Loucy (cell line): ENCODE data around the gene TMEM132E.

Experiments used
- H2AFZ ChIP-seq: fragments of 200-600 bp; sonication (generic); 2 replicates; pipeline ENCODE4 v1.6.0; 2016; ENCODE audit warnings: antibody characterized with exemption, mild to moderate bottlenecking, low read length, moderate library complexity
- H3F3A ChIP-seq: fragments of 200-600 bp; 2 replicates; pipeline ENCODE4 v1.6.0; 2016; ENCODE audit warnings: antibody characterized with exemption, low read depth, mild to moderate bottlenecking
- H3K27me3 ChIP-seq: fragments of 200-600 bp; sonication (generic); 2 replicates; pipeline ENCODE4 v1.6.1; 2014; ENCODE audit warnings: low read length, mild to moderate bottlenecking; ENCODE audit not compliant: insufficient read depth, poor library complexity, severe bottlenecking
- H3K36me3 ChIP-seq: fragments of 200-600 bp; sonication (generic); 2 replicates; pipeline ENCODE4 v1.6.1; 2016; ENCODE audit warnings: low read length; ENCODE audit not compliant: insufficient read depth
- H3K4me1 ChIP-seq: fragments of 200-600 bp; sonication (generic); 2 replicates; pipeline ENCODE4 v1.5.1; 2014; ENCODE audit warnings: low read length, mild to moderate bottlenecking; ENCODE audit not compliant: insufficient read depth, poor library complexity, severe bottlenecking
- H3K4me2 ChIP-seq: fragments of 200-600 bp; sonication (generic); 2 replicates; pipeline ENCODE4 v1.6.0; 2014; ENCODE audit warnings: antibody characterized with exemption, low read length, low read depth, mild to moderate bottlenecking; ENCODE audit not compliant: poor library complexity, severe bottlenecking
- H3K4me3 ChIP-seq: fragments of 200-600 bp; sonication (generic); 2 replicates; pipeline ENCODE4 v1.5.1; 2014; ENCODE audit warnings: low read length, mild to moderate bottlenecking, mixed read lengths; ENCODE audit not compliant: poor library complexity, severe bottlenecking
- H3K79me2 ChIP-seq: fragments of 200-600 bp; sonication (generic); 2 replicates; pipeline ENCODE4 v1.6.1; 2014; ENCODE audit warnings: low read length; ENCODE audit not compliant: insufficient read depth
- H3K9ac ChIP-seq: fragments of 200-600 bp; sonication (generic); 2 replicates; pipeline ENCODE4 v1.6.0; 2014; ENCODE audit warnings: mild to moderate bottlenecking, low read depth, low read length, moderate library complexity; ENCODE audit not compliant: poor library complexity, severe bottlenecking
- H3K9me2 ChIP-seq: fragments of 200-600 bp; sonication (generic); replicated peaks from 2 replicates; pipeline ENCODE4 v1.6.1; 2016; ENCODE audit warnings: low read depth, low read length, mixed read lengths
- H3K9me3 ChIP-seq: fragments of 200-600 bp; sonication (generic); 2 replicates; pipeline ENCODE4 v1.6.1; 2014; ENCODE audit warnings: mild to moderate bottlenecking, antibody characterized with exemption, low read length, low read depth; ENCODE audit not compliant: insufficient read depth
- H4K20me1 ChIP-seq: fragments of 200-600 bp; sonication (generic); 2 replicates; pipeline ENCODE4 v1.6.0; 2014; ENCODE audit warnings: antibody characterized with exemption, low read length, mild to moderate bottlenecking; ENCODE audit not compliant: insufficient read depth, poor library complexity, severe bottlenecking
- CTCF ChIP-seq: fragments of 200-600 bp; sonication (generic); conservative IDR thresholded peaks from 2 replicates; pipeline ENCODE4 v1.5.1; 2014; ENCODE audit warnings: mild to moderate bottlenecking, antibody characterized with exemption, low read length
- EZH2phosphoT487 ChIP-seq: fragments of 200-600 bp; IDR thresholded peaks from 2 replicates; pipeline ENCODE4 v1.6.1; 2018; ENCODE audit warnings: antibody characterized with exemption, mild to moderate bottlenecking, moderate library complexity, borderline replicate concordance

TMEM132E gene

DNA sequence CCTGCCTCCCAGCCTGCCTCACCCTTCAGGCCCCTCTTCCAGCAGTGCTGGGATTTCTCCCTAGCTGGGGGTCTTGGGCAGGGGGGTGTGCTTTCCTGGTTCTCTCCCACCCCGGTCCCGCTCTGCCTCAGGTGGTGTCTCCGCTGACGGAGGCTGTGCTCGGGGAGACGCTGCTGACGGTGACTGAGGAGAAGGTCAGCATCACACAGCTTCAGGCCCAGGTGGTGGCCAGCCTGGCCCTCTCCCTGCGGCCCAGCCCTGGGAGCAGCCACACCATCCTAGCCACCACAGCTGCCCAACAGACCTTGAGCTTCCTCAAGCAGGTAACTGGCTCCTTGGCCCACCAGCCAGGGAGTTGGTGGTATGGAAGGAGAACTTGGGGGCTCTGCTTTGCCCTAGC lies 56.5 kb downstream of the TMEM132E start:
- H3K9ac ChIP-seq, result peak overlapping the region; percentile 84
- peaks cover 20% of the 10 kb centered on the region for H3K79me2 ChIP-seq
- H3K4me2 ChIP-seq, result peak overlapping the region; percentile 88
- H4K20me1 ChIP-seq, result no peaks in the 10 kb centered on the region
- H3F3A ChIP-seq, result no peaks in the 10 kb centered on the region
- no peaks in the 10 kb centered on the region for H3K9me2 ChIP-seq
- H3K27me3 ChIP-seq, result no peaks in the 10 kb centered on the region
- TF ChIP-seq CTCF, result no peak
- no peak for TF ChIP-seq EZH2phosphoT487
- H3K9me3 ChIP-seq, result no peaks in the 10 kb centered on the region
- H3K4me3 ChIP-seq, result peak overlapping the region; percentile 90
- no peak overlapping the region for H2AFZ ChIP-seq
- H3K36me3 ChIP-seq, result no peaks in the 10 kb centered on the region
- peaks cover 28% of the 10 kb centered on the region for H3K4me1 ChIP-seq

- Histone ChIP-seq H3K4me2 (peak overlapping the region; percentile 88), H3K27me3 (no peaks in the 10 kb centered on the region)
- TF ChIP-seq EZH2phosphoT487, result no peak
- TF ChIP-seq CTCF, result no peak
Measured at GRCh38 chr17:34637041-34637547, 57.7 kb downstream of the TMEM132E start.

DNA sequence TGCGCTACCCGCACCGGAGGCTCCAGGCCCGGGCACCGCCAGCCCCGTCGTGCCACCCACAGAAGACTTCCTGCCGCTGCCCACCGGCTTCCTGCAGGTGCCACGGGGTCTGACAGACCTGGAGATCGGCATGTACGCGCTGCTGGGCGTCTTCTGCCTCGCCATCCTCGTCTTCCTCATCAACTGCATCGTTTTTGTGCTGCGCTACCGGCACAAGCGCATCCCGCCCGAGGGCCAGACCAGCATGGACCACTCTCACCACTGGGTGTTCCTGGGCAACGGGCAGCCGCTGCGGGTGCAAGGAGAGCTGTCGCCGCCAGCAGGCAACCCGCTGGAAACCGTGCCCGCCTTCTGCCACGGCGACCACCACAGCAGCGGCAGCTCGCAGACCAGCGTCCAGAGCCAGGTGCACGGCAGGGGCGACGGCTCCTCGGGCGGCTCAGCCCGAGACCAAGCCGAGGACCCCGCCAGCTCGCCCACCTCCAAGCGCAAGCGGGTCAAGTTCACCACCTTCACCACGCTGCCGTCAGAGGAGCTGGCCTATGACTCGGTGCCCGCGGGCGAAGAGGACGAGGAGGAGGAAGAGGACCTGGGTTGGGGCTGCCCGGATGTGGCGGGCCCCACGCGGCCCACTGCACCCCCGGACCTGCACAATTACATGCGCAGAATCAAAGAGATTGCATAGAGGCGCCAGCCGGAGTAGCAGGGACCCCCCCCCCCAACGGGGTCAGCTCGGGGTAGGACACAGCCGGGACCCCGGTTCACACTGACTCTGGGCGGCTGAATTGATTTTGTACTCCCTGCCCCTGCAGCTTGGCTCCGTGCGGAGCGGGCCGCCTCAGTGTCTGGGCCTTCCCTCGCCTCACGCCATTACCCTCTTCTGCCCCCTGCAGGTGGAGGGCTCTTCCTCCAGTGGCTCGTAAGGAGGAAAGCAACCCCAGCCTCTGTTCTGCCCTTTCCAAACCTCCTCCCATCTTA lies 58.5 kb downstream of the TMEM132E start:
- Histone ChIP-seq H2AFZ (peak overlapping the region; percentile 89), H3K27me3 (no peaks in the 10 kb centered on the region)

More at GRCh38 chr17:34637041-34637547, 57.7 kb downstream of the TMEM132E start:
- Histone ChIP-seq H3K9me2 (no peaks in the 10 kb centered on the region), H2AFZ (peak overlapping the region; percentile 89), H3F3A (no peaks in the 10 kb centered on the region), H4K20me1 (no peaks in the 10 kb centered on the region), H3K4me1 (peaks cover 28% of the 10 kb centered on the region), H3K79me2 (peaks cover 20% of the 10 kb centered on the region), H3K36me3 (no peaks in the 10 kb centered on the region), H3K4me3 (peak overlapping the region; percentile 90), H3K9ac (peak overlapping the region; percentile 84), H3K9me3 (no peaks in the 10 kb centered on the region)

More for the DNA sequence above, 58.5 kb downstream of the TMEM132E start:
- H3K79me2 ChIP-seq, result peaks cover 20% of the 10 kb centered on the region
- H3K4me3 ChIP-seq, result peak overlapping the region; percentile 90
- H3K36me3 ChIP-seq, result no peaks in the 10 kb centered on the region
- peak overlapping the region; percentile 88 for H3K4me2 ChIP-seq
- H3F3A ChIP-seq, result no peaks in the 10 kb centered on the region
- no peaks in the 10 kb centered on the region for H4K20me1 ChIP-seq
- TF ChIP-seq EZH2phosphoT487, result no peak
- peak; percentile 79 for TF ChIP-seq CTCF
- no peaks in the 10 kb centered on the region for H3K9me2 ChIP-seq
- peaks cover 28% of the 10 kb centered on the region for H3K4me1 ChIP-seq
- no peaks in the 10 kb centered on the region for H3K9me3 ChIP-seq
- H3K9ac ChIP-seq, result peak overlapping the region; percentile 84
